ENCODE results near the gene DSC2. TPM values are rescaled to one million over a fixed set of nuclear protein-coding genes. Genes with fewer than 3 reads are reported as not detected.

The DSC2 gene
- total and polyA plus RNA-seq, 2 donors from 2014 or later: 4.1 to 19.8 TPM

DNA sequence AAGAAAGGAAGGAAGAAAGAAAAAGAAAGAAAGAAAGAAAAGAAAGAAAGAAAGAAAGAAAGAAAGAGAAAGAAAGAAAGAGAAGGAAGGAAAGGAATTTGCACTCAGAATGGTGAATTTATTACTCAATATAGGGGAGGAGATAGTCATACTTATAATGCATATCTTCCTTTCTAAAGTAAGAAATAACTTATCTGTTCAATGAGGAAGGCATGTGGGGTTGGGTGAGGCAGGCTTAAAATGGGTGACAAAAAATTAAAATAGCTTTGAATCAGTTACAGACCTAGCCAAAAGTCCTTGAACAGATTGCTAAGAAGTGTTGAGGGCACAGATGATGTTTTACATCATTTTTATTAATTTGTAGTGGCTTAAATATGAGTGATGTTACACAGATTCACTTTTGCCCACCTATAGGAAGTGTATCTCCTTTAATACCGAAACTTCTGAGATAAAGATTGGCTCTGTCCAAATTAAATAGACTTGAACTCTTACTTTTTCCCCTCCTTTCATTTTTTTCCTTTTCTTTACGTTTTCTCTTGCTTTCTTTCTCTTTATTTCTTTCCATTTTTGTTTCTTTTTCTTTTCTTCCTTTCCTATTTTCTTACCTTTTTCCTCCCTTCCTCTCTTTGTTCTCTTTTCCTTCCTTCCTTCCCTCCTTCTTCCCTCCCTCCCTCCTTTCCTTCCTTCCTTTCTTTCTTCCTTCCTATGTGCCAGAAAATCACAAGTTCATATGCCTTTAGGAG is 14.8 kb upstream of the DSC2 start:
- TF ChIP-seq, protein P1, sequence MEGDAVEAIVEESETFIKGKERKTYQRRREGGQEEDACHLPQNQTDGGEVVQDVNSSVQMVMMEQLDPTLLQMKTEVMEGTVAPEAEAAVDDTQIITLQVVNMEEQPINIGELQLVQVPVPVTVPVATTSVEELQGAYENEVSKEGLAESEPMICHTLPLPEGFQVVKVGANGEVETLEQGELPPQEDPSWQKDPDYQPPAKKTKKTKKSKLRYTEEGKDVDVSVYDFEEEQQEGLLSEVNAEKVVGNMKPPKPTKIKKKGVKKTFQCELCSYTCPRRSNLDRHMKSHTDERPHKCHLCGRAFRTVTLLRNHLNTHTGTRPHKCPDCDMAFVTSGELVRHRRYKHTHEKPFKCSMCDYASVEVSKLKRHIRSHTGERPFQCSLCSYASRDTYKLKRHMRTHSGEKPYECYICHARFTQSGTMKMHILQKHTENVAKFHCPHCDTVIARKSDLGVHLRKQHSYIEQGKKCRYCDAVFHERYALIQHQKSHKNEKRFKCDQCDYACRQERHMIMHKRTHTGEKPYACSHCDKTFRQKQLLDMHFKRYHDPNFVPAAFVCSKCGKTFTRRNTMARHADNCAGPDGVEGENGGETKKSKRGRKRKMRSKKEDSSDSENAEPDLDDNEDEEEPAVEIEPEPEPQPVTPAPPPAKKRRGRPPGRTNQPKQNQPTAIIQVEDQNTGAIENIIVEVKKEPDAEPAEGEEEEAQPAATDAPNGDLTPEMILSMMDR (IDR thresholded peaks at IDR 0.05; ENCODE audit: borderline replicate concordance, extremely low read depth, insufficient read depth): no peak
- no peak overlapping the region for H3K9ac ChIP-seq (ENCODE audit: low read length in 3 of 3)
- intact Hi-C loops (cut with DNase I): no loop called here
- no peaks in the 10 kb centered on the region for H3K27me3 ChIP-seq (ENCODE audit: control insufficient read depth, insufficient read depth, low read length)
- H3K4me3 ChIP-seq (ENCODE audit: low read length in 3 of 3): no peak overlapping the region
- DNase-seq (no peak), FAIRE-seq (peak; percentile 29)
- H3K9me3 ChIP-seq (ENCODE audit: control insufficient read depth in 2 of 3, insufficient read depth in 1 of 3, low read length in 3 of 3): no peaks in the 10 kb centered on the region
- no peaks in the 10 kb centered on the region for H3K4me1 ChIP-seq (ENCODE audit: control insufficient read depth in 2 of 3, insufficient read depth in 2 of 3, low read depth in 1 of 3, low read length in 3 of 3)
- H3K27ac ChIP-seq (ENCODE audit: low read depth in 2 of 2, low read length in 2 of 2): no peak overlapping the region
- no peaks in the 10 kb centered on the region for H3K36me3 ChIP-seq (ENCODE audit: control insufficient read depth in 2 of 3, insufficient read depth in 3 of 3, low read length in 3 of 3)

DNA sequence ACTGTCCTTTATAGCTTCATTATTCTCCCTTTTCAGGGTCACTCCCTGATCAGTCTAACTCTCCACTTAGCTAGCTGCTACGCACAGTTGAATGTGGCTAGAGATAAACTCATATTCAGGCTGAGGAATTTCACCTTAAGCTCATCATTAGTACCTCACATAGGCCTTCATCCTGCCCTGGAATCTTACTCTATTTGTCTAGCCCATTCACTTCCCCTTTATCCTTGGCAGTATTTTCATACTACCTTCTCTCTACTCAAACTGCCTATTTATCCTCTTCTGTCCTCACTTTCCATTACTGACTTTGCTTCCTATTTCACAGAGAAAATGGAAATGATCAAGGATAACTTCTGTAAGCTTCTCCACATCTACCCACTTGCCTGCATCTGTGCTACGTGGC is 10.6 kb upstream of the DSC2 start:
- H3K9me3 ChIP-seq (ENCODE audit: control insufficient read depth in 2 of 3, insufficient read depth in 1 of 3, low read length in 3 of 3): no peaks in the 10 kb centered on the region
- H3K4me1 ChIP-seq (ENCODE audit: control insufficient read depth in 2 of 3, insufficient read depth in 2 of 3, low read depth in 1 of 3, low read length in 3 of 3): no peaks in the 10 kb centered on the region
- no peak overlapping the region for H3K9ac ChIP-seq (ENCODE audit: low read length in 3 of 3)
- intact Hi-C loops (cut with DNase I): no loop called here
- no peak overlapping the region for H3K27ac ChIP-seq (ENCODE audit: low read depth in 2 of 2, low read length in 2 of 2)
- DNase-seq (no peak), FAIRE-seq (no peak)
- no peaks in the 10 kb centered on the region for H3K36me3 ChIP-seq (ENCODE audit: control insufficient read depth in 2 of 3, insufficient read depth in 3 of 3, low read length in 3 of 3)
- no peak overlapping the region for H3K4me3 ChIP-seq (ENCODE audit: low read length in 3 of 3)
- TF ChIP-seq, protein P1 (IDR thresholded peaks at IDR 0.05; ENCODE audit: borderline replicate concordance, extremely low read depth, insufficient read depth): no peak
- H3K27me3 ChIP-seq (ENCODE audit: control insufficient read depth, insufficient read depth, low read length): no peaks in the 10 kb centered on the region

DNA sequence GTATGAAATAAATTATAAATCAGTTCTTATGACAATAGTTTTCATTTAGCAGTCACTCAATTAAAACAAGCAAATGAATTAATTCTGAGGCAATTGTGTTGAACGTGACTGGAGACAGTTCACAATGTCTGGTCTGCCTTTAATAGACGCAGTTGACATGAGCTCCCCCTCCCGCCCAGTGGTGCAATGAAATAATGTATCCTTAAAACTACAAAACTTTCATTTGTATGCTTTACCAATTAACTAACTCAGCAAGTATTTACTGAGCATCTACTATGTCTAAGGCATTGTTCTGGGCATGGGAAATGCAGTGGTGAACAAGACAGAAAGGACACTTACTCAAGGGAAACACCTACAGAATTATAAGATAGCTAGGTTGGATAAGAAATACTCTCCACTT is 3.5 kb upstream of the DSC2 start:
- H3K27me3 ChIP-seq (ENCODE audit: control insufficient read depth, insufficient read depth, low read length): no peaks in the 10 kb centered on the region
- no peak for FAIRE-seq
- TF ChIP-seq, protein P1 (IDR thresholded peaks at IDR 0.05; ENCODE audit: borderline replicate concordance, extremely low read depth, insufficient read depth): no peak
- DNase-seq: no peak
- no peaks in the 10 kb centered on the region for H3K4me1 ChIP-seq (ENCODE audit: control insufficient read depth in 2 of 3, insufficient read depth in 2 of 3, low read depth in 1 of 3, low read length in 3 of 3)
- no peaks in the 10 kb centered on the region for H3K36me3 ChIP-seq (ENCODE audit: control insufficient read depth in 2 of 3, insufficient read depth in 3 of 3, low read length in 3 of 3)
- no peak overlapping the region for H3K9ac ChIP-seq (ENCODE audit: low read length in 3 of 3)
- intact Hi-C loops (cut with DNase I): no loop called here
- no peak overlapping the region for H3K4me3 ChIP-seq (ENCODE audit: low read length in 3 of 3)
- no peaks in the 10 kb centered on the region for H3K9me3 ChIP-seq (ENCODE audit: control insufficient read depth in 2 of 3, insufficient read depth in 1 of 3, low read length in 3 of 3)
- no peak overlapping the region for H3K27ac ChIP-seq (ENCODE audit: low read depth in 2 of 2, low read length in 2 of 2)
